Panc1 (cell line): Measurements from ENCODE around the gene CRYGD. TPM values are rescaled to one million over a fixed set of nuclear protein-coding genes. Genes with fewer than 3 reads are reported as not detected.

ENCODE experiments used
- ATAC-seq: fragments of 200-7000 bp; cut with Tn5 transposase; 2 replicates; pipeline ENCODE4 v1.9.1; 2020; ENCODE audit warnings: mild to moderate bottlenecking, moderate library complexity
- BruUV-seq: library from RNA; stranded (reverse); fragments of 400-500 nt; replicated peaks from 2 replicates; lab custom pipeline; 2021; lab: Mats Ljungman, UMichigan
- CTCF ChIA-PET: fragments of 300-600 bp; sonication (Branson Sonifier 250); formaldehyde crosslinking; loops from one replicate; lab custom pipeline; 2022; ENCODE audit warnings: antibody characterized with exemption; lab: Charles Lee
- POLR2A ChIA-PET: fragments of 300-600 bp; sonication (Branson Sonifier 250); formaldehyde crosslinking; loops from one replicate; lab custom pipeline; 2022; ENCODE audit warnings: antibody characterized with exemption; lab: Charles Lee
- DNase-seq: peaks from one replicate; pipeline ENCODE4 v3.0.0-alpha.2; 2010; ENCODE audit warnings: low read depth, low spot score
- H3K27ac ChIP-seq: 2 replicates; pipeline ENCODE4 v1.5.1; 2011; ENCODE audit warnings: mild to moderate bottlenecking, low read length, inconsistent platforms
- H3K27me3 ChIP-seq: fragments of 200-500 bp; sonication (Bioruptor generic); 2 replicates; pipeline ENCODE4 v1.6.0; 2014; ENCODE audit warnings: low read length, inconsistent platforms; ENCODE audit not compliant: control insufficient read depth, insufficient read depth
- H3K36me3 ChIP-seq: fragments of 200-500 bp; sonication (Bioruptor generic); 2 replicates; pipeline ENCODE4 v1.5.1; 2014; ENCODE audit warnings: inconsistent platforms, mild to moderate bottlenecking, low read length, moderate library complexity; ENCODE audit not compliant: control insufficient read depth, insufficient read depth
- H3K4me1 ChIP-seq: 2 replicates; pipeline ENCODE4 v1.5.1; 2011; ENCODE audit warnings: inconsistent platforms, mild to moderate bottlenecking, low read length, moderate library complexity; ENCODE audit not compliant: control insufficient read depth, insufficient read depth
- H3K4me3 ChIP-seq, 2 experiments: 2 replicates each; pipeline ENCODE4 v1.5.1; 2011 to 2012; ENCODE audit warnings: low read depth in 2 of 2, low read length in 2 of 2, mild to moderate bottlenecking in 2 of 2, inconsistent platforms in 1 of 2, moderate library complexity in 1 of 2
- H3K9me3 ChIP-seq: fragments of 200-500 bp; sonication (Bioruptor generic); 2 replicates; pipeline ENCODE4 v1.5.1; 2014; ENCODE audit warnings: low read depth, mild to moderate bottlenecking, inconsistent platforms, low read length, moderate library complexity; ENCODE audit not compliant: control insufficient read depth, insufficient read depth
- CTCF ChIP-seq: fragments of 450-650 bp; IDR thresholded peaks from 2 replicates; pipeline ENCODE4 v1.5.1; 2017; ENCODE audit warnings: mild to moderate bottlenecking
- POLR2AphosphoS5 ChIP-seq: IDR thresholded peaks from 2 replicates; pipeline ENCODE4 v1.6.1; 2012; ENCODE audit warnings: mild to moderate bottlenecking, low read depth, low read length, moderate library complexity
- REST ChIP-seq, 2 experiments: IDR thresholded peaks; 2 replicates each; pipeline ENCODE4 v1.6.1; 2011 to 2012; ENCODE audit warnings: low read depth in 2 of 2, control low read depth in 1 of 2, low read length in 1 of 2, mild to moderate bottlenecking in 1 of 2, moderate library complexity in 1 of 2; ENCODE audit not compliant: insufficient read depth in 1 of 2
- TCF7L2 ChIP-seq: IDR thresholded peaks from 2 replicates; pipeline ENCODE4 v1.6.1; 2011; ENCODE audit warnings: mild to moderate bottlenecking, low read depth, low read length, inconsistent platforms
- in situ Hi-C: cut with HindIII; loops from 2 replicates; pipeline ENCODE4 v1.10.0; 2016; ENCODE audit warnings: low sequenced_read_pairs, low pct_unique_long_range_greater_than_20kb
- intact Hi-C: fragments of 100-400 bp; cut with micrococcal nuclease; formaldehyde crosslinking; loops from one replicate; pipeline ENCODE4 v1.10.0; 2022; ENCODE audit not compliant: unreplicated experiment
- total RNA-seq: library from RNA; stranded (reverse); gene quantifications from one replicate; pipeline ENCODE4 v1.2.1, GENCODE V29; 2021; ENCODE audit not compliant: unreplicated experiment

CRYGD gene
- total RNA-seq, 1 experiment from 2014 or later, result not detected

- no peaks in the 10 kb centered on the region for H3K36me3 ChIP-seq
- DNase-seq, result no peak
- H3K27me3 ChIP-seq, result no peaks in the 10 kb centered on the region; the same call in 1 of the 2 replicates
- no peak overlapping the region for H3K4me3 ChIP-seq
- intact Hi-C loops (no loop called here), in situ Hi-C loops (no loop called here)
- TF ChIP-seq TCF7L2 (no peak), REST (IDR thresholded peaks at IDR 0.05; ENCODE audit: insufficient read depth in 1 of 2, low read depth in 2 of 2, low read length in 1 of 2) (no peak), POLR2AphosphoS5 (no peak)
- ChIA-PET CTCF (no interaction called here), POLR2A (no interaction called here)
- no peaks in the 10 kb centered on the region for H3K9me3 ChIP-seq
- H3K27ac ChIP-seq, result no peak overlapping the region
- H3K4me1 ChIP-seq, result no peaks in the 10 kb centered on the region
- ATAC-seq, result no peak
- BruUV-seq, result no TSS peak
Observed at GRCh38 chr2:208098267-208098666, 26.1 kb downstream of the CRYGD start.

GRCh38 chr2:208097801-208098200 lies 26.5 kb downstream of the CRYGD start:
- H3K27me3 ChIP-seq, result no peaks in the 10 kb centered on the region; the same call in 1 of the 2 replicates
- POLR2A ChIA-PET, result no interaction called here
- no peak for DNase-seq
- no peaks in the 10 kb centered on the region for H3K36me3 ChIP-seq
- no peak overlapping the region for H3K4me3 ChIP-seq
- intact Hi-C loops, result no loop called here
- no TSS peak for BruUV-seq
- H3K4me1 ChIP-seq, result no peaks in the 10 kb centered on the region
- no peak for ATAC-seq
- TF ChIP-seq TCF7L2 (no peak), POLR2AphosphoS5 (no peak), REST (IDR thresholded peaks at IDR 0.05; ENCODE audit: insufficient read depth in 1 of 2, low read depth in 2 of 2, low read length in 1 of 2) (no peak), CTCF (no peak)
- CTCF ChIA-PET, result no interaction called here
- in situ Hi-C loops, result no loop called here
- H3K9me3 ChIP-seq, result no peaks in the 10 kb centered on the region
- H3K27ac ChIP-seq, result no peak overlapping the region
